Measurements from ENCODE around the gene HLA-F.

- TF ChIP-seq POLR2A (IDR thresholded peaks at IDR 0.05; ENCODE audit: low read length) = no peak
- no peak for TF ChIP-seq GATA1 (IDR thresholded peaks at IDR 0.05; ENCODE audit: low read depth, low read length)
These were observed 34.0 kb downstream of the HLA-F start for GRCh38 chr6:29757282-29757681.

Measured in erythroblast (primary cell).